K562 (cell line): Measurements from ENCODE around the gene SIKE1.

Experiments
- CTCF ChIP-seq, 3 experiments: IDR thresholded peaks in 2 of 3; conservative IDR thresholded peaks in 1 of 3; 2 replicates each; pipeline ENCODE4 v1.5.1; 2011 to 2012; ENCODE audit warnings: low read length in 3 of 3, mild to moderate bottlenecking in 3 of 3, control low read depth in 2 of 3, improper control_type of control experiment in 1 of 3, inconsistent platforms in 1 of 3, low read depth in 1 of 3, mixed read lengths in 1 of 3, moderate library complexity in 1 of 3; ENCODE audit not compliant: insufficient read depth in 2 of 3
- HCFC1 ChIP-seq: IDR thresholded peaks from 2 replicates; pipeline ENCODE4 v1.6.1; 2012; ENCODE audit warnings: low read depth, low read length, improper control_type of control experiment
- NBN ChIP-seq: fragments of 450-650 bp; IDR thresholded peaks from 2 replicates; pipeline ENCODE4 v1.6.1; 2016; ENCODE audit warnings: low read depth, mild to moderate bottlenecking
- SRF ChIP-seq, 2 experiments: fragments of 250-450, 450-650 bp in 1 of 2; sonication (Bioruptor Pico) in 1 of 2; sonication (generic) in 1 of 2; formaldehyde crosslinking; IDR thresholded peaks; 2 replicates each; pipeline versions ENCODE4 v1.5.0 to v1.5.1; 2020 to 2022; ENCODE audit warnings: mild to moderate bottlenecking in 1 of 2, missing genetic modification reagents in 1 of 2
- TF ChIP-seq, protein P1 (sequence below): fragments of 250-450 bp; sonication (Bioruptor Pico); IDR thresholded peaks from 2 replicates; pipeline ENCODE4 v1.5.0; 2022; ENCODE audit warnings: mild to moderate bottlenecking
- TF ChIP-seq, protein P2 (sequence below), 2 experiments: fragments of 450-650 bp in 1 of 2; sonication (generic) in 1 of 2; formaldehyde crosslinking in 1 of 2; IDR thresholded peaks in 1 of 2; conservative IDR thresholded peaks in 1 of 2; 2 replicates each; pipeline versions ENCODE4 v1.6.1 to v1.8.1; 2016 to 2023; ENCODE audit warnings: mild to moderate bottlenecking in 2 of 2, moderate library complexity in 2 of 2, inconsistent platforms in 1 of 2, missing genetic modification reagents in 1 of 2

GRCh38 chr1:114749835-114750234 is 30.6 kb downstream of the SIKE1 start:
- TF ChIP-seq NBN (no peak), SRF (CRISPR knock-in tag; IDR thresholded peaks at IDR 0.05) (no peak), CTCF (IDR thresholded peaks at IDR 0.05 in 2 of 3, conservative IDR thresholded peaks at IDR 0.05 in 1 of 3; ENCODE audit: insufficient read depth in 2 of 3, low read depth in 1 of 3, low read length in 3 of 3) (no peak), HCFC1 (no peak)
- TF ChIP-seq, protein P1, sequence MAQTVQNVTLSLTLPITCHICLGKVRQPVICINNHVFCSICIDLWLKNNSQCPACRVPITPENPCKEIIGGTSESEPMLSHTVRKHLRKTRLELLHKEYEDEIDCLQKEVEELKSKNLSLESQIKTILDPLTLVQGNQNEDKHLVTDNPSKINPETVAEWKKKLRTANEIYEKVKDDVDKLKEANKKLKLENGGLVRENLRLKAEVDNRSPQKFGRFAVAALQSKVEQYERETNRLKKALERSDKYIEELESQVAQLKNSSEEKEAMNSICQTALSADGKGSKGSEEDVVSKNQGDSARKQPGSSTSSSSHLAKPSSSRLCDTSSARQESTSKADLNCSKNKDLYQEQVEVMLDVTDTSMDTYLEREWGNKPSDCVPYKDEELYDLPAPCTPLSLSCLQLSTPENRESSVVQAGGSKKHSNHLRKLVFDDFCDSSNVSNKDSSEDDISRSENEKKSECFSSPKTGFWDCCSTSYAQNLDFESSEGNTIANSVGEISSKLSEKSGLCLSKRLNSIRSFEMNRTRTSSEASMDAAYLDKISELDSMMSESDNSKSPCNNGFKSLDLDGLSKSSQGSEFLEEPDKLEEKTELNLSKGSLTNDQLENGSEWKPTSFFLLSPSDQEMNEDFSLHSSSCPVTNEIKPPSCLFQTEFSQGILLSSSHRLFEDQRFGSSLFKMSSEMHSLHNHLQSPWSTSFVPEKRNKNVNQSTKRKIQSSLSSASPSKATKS: no peak
- TF ChIP-seq, protein P2, sequence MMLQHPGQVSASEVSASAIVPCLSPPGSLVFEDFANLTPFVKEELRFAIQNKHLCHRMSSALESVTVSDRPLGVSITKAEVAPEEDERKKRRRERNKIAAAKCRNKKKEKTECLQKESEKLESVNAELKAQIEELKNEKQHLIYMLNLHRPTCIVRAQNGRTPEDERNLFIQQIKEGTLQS (IDR thresholded peaks at IDR 0.05): no peak
- TF ChIP-seq, protein P2 (CRISPR knock-in tag; conservative IDR thresholded peaks at IDR 0.05): no peak
